Measurements from ENCODE around the gene TUBA4B.
"Not testable (repeated sequence)": the region's sequence is repeated elsewhere in the genome, so short reads cannot be mapped to it uniquely, and the experiment has no call there.

TUBA4B gene

GRCh38 chr2:219248845-219249202 lies 4.2 kb upstream of the TUBA4B start:
- DNase-seq = no peak

GRCh38 chr2:219249203-219249980 lies 3.7 kb upstream of the TUBA4B start:
- DNase-seq = no peak

- DNase-seq = no peak
Measured at GRCh38 chr2:219250049-219250781, 2.8 kb upstream of the TUBA4B start.

- DNase-seq = no peak
Measured at GRCh38 chr2:219251656-219252055, 1.4 kb upstream of the TUBA4B start.

- DNase-seq = no peak
Measured at GRCh38 chr2:219252084-219252483, 959 bp upstream of the TUBA4B start.

GRCh38 chr2:219252570-219252899 lies 508 bp upstream of the TUBA4B start:
- DNase-seq = no peak

- peak; percentile 89 for DNase-seq
Measured at GRCh38 chr2:219253753-219254589, 928 bp downstream of the TUBA4B start, which contains the start of gene TUBA4A. Gene TUBA4A, minus strand, starts transcription at chr2:219253918. Its CDS starts 60 bp downstream, at chr2:219253858.

- DNase-seq = no peak
Measured at GRCh38 chr2:219254590-219255201, 1.7 kb downstream of the TUBA4B start.

GRCh38 chr2:219258942-219259341 lies 5.9 kb downstream of the TUBA4B start:
- DNase-seq = not testable (repeated sequence)

- DNase-seq = no peak
Measured at GRCh38 chr2:219261024-219261855, 8.2 kb downstream of the TUBA4B start.

GRCh38 chr2:219266232-219266631 lies 13.2 kb downstream of the TUBA4B start:
- DNase-seq = no peak

GRCh38 chr2:219266886-219267285 lies 13.8 kb downstream of the TUBA4B start:
- no peak for DNase-seq

- DNase-seq = no peak
Measured at GRCh38 chr2:219268294-219268693, 15.3 kb downstream of the TUBA4B start.

GRCh38 chr2:219269362-219270054 lies 16.5 kb downstream of the TUBA4B start:
- DNase-seq = no peak

GRCh38 chr2:219270055-219270372 lies 17.0 kb downstream of the TUBA4B start:
- no peak for DNase-seq

GRCh38 chr2:219271021-219271420 lies 18.0 kb downstream of the TUBA4B start:
- DNase-seq = no peak

- no peak for DNase-seq
Measured at GRCh38 chr2:219272356-219272755, 19.3 kb downstream of the TUBA4B start.

- DNase-seq = no peak
Measured at GRCh38 chr2:219272995-219273394, 20.0 kb downstream of the TUBA4B start.

- no peak for DNase-seq
Measured at GRCh38 chr2:219273937-219274336, 20.9 kb downstream of the TUBA4B start.

- no peak for DNase-seq
Measured at GRCh38 chr2:219274361-219274921, 21.4 kb downstream of the TUBA4B start.
